H9 (cell line): ENCODE measurements around the gene CCNY. TPM values are rescaled to one million over a fixed set of nuclear protein-coding genes. Genes with fewer than 3 reads are reported as not detected.

ENCODE experiments used
- DNase-seq: peaks from one replicate; pipeline ENCODE4 v3.0.0-alpha.2; 2017
- H2AFZ ChIP-seq: one replicate; pipeline ENCODE4 v1.6.1; 2013; ENCODE audit warnings: mild to moderate bottlenecking, low read length, control low read depth, moderate library complexity
- H2AK5ac ChIP-seq: 2 replicates; pipeline ENCODE4 v1.6.1; 2013; ENCODE audit warnings: low read length, control low read depth, mixed read lengths; ENCODE audit not compliant: insufficient read length
- H2BK120ac ChIP-seq: one replicate; pipeline ENCODE4 v1.6.1; 2013; ENCODE audit warnings: low read depth, mild to moderate bottlenecking, low read length, control low read depth, inconsistent platforms; ENCODE audit not compliant: poor library complexity, severe bottlenecking
- H2BK12ac ChIP-seq: 2 replicates; pipeline ENCODE4 v1.6.1; 2013; ENCODE audit warnings: low read length, control low read depth, mixed read lengths, low read depth; ENCODE audit not compliant: insufficient read length
- H2BK15ac ChIP-seq: 2 replicates; pipeline ENCODE4 v1.6.1; 2013; ENCODE audit warnings: low read depth, low read length, control low read depth
- H2BK20ac ChIP-seq: one replicate; pipeline ENCODE4 v1.6.1; 2013; ENCODE audit warnings: low read depth, mild to moderate bottlenecking, low read length, control low read depth, inconsistent platforms; ENCODE audit not compliant: poor library complexity, severe bottlenecking
- H2BK5ac ChIP-seq: 2 replicates; pipeline ENCODE4 v1.6.1; 2013; ENCODE audit warnings: low read length, control low read depth, mixed read lengths; ENCODE audit not compliant: insufficient read length
- H3K14ac ChIP-seq: 2 replicates; pipeline ENCODE4 v1.6.1; 2013; ENCODE audit warnings: low read length, control low read depth; ENCODE audit not compliant: insufficient read depth
- H3K18ac ChIP-seq: 2 replicates; pipeline ENCODE4 v1.6.1; 2013; ENCODE audit warnings: low read depth, mild to moderate bottlenecking, mixed read lengths, low read length, control low read depth; ENCODE audit not compliant: insufficient read length
- H3K23ac ChIP-seq: 2 replicates; pipeline ENCODE4 v1.6.1; 2013; ENCODE audit warnings: low read length, control low read depth, mixed read lengths, low read depth; ENCODE audit not compliant: insufficient read length
- H3K23me2 ChIP-seq: 2 replicates; pipeline ENCODE4 v1.6.1; 2013; ENCODE audit warnings: low read depth, mild to moderate bottlenecking, mixed read lengths, low read length, control low read depth; ENCODE audit not compliant: insufficient read length, poor library complexity, severe bottlenecking
- H3K27ac ChIP-seq: 2 replicates; pipeline ENCODE4 v1.5.1; 2013; ENCODE audit warnings: low read length, control low read depth, mixed read lengths, low read depth; ENCODE audit not compliant: insufficient read length
- H3K27me3 ChIP-seq: 2 replicates; pipeline ENCODE4 v1.6.1; 2013; ENCODE audit warnings: low read length, control low read depth, inconsistent platforms; ENCODE audit not compliant: insufficient read depth
- H3K4ac ChIP-seq: 2 replicates; pipeline ENCODE4 v1.6.1; 2013; ENCODE audit warnings: low read depth, mild to moderate bottlenecking, control low read depth, inconsistent platforms, low read length, moderate library complexity
- H3K4me1 ChIP-seq: 2 replicates; pipeline ENCODE4 v1.6.1; 2013; ENCODE audit warnings: low read length, control low read depth, inconsistent platforms; ENCODE audit not compliant: insufficient read depth
- H3K4me2 ChIP-seq: 2 replicates; pipeline ENCODE4 v1.6.1; 2013; ENCODE audit warnings: low read length, control low read depth, mixed read lengths; ENCODE audit not compliant: insufficient read length, insufficient read depth
- H3K56ac ChIP-seq: 2 replicates; pipeline ENCODE4 v1.6.1; 2013; ENCODE audit warnings: low read depth, mild to moderate bottlenecking, mixed read lengths, low read length, control low read depth; ENCODE audit not compliant: insufficient read length
- H3K79me1 ChIP-seq: 2 replicates; pipeline ENCODE4 v1.6.1; 2013; ENCODE audit warnings: low read depth, mild to moderate bottlenecking, moderate library complexity, low read length, control low read depth, inconsistent platforms; ENCODE audit not compliant: insufficient read depth, poor library complexity, severe bottlenecking
- H3K79me2 ChIP-seq: 2 replicates; pipeline ENCODE4 v1.6.1; 2013; ENCODE audit warnings: low read length, control low read depth, inconsistent platforms; ENCODE audit not compliant: insufficient read depth
- H3K9ac ChIP-seq: 2 replicates; pipeline ENCODE4 v1.6.1; 2013; ENCODE audit warnings: low read length, control low read depth, mixed read lengths; ENCODE audit not compliant: insufficient read length; ENCODE audit errors: extremely low read depth
- H3K9me3 ChIP-seq: one replicate; pipeline ENCODE4 v1.6.1; 2013; ENCODE audit warnings: low read depth, low read length, inconsistent platforms; ENCODE audit not compliant: control insufficient read depth
- H3T11ph ChIP-seq: one replicate; pipeline ENCODE4 v1.6.1; 2013; ENCODE audit warnings: mild to moderate bottlenecking, low read length, control low read depth, inconsistent platforms
- H4K20me1 ChIP-seq: one replicate; pipeline ENCODE4 v1.6.1; 2013; ENCODE audit not compliant: control insufficient read depth, insufficient read length, insufficient read depth
- H4K5ac ChIP-seq: 2 replicates; pipeline ENCODE4 v1.6.1; 2013; ENCODE audit warnings: low read depth, mild to moderate bottlenecking, mixed read lengths, low read length, control low read depth; ENCODE audit not compliant: insufficient read length
- H4K8ac ChIP-seq: replicated peaks from 2 replicates; pipeline ENCODE4 v1.6.1; 2013; ENCODE audit warnings: low read length, control low read depth, mixed read lengths, low read depth; ENCODE audit not compliant: insufficient read length
- H4K91ac ChIP-seq: 2 replicates; pipeline ENCODE4 v1.6.1; 2013; ENCODE audit warnings: low read depth, mild to moderate bottlenecking, moderate library complexity, mixed read lengths, low read length, control low read depth; ENCODE audit not compliant: insufficient read length
- H3K27ac Mint-ChIP-seq, 3 experiments: 2 replicates in 2 of 3; 3 replicates in 1 of 3; pipeline ENCODE4 v1.8.0; 2020 to 2021; ENCODE audit warnings: mixed read lengths in 3 of 3, mild to moderate bottlenecking in 1 of 3, moderate library complexity in 1 of 3
- H3K27me3 Mint-ChIP-seq: 2 replicates; pipeline ENCODE4 v1.8.0; 2021; ENCODE audit warnings: low read depth, mild to moderate bottlenecking, moderate library complexity, mixed read lengths
- H3K36me3 Mint-ChIP-seq, 3 experiments: 2 replicates in 2 of 3; 3 replicates in 1 of 3; pipeline ENCODE4 v1.8.0; 2020 to 2021; ENCODE audit warnings: low read depth in 3 of 3, mixed read lengths in 3 of 3; ENCODE audit not compliant: insufficient read depth in 1 of 3
- H3K4me1 Mint-ChIP-seq, 2 experiments: 2 replicates each; pipeline ENCODE4 v1.8.0; 2020; ENCODE audit warnings: mixed read lengths in 2 of 2
- H3K4me3 Mint-ChIP-seq, 2 experiments: 2 replicates in 1 of 2; 3 replicates in 1 of 2; pipeline ENCODE4 v1.8.0; 2020 to 2021; ENCODE audit warnings: mild to moderate bottlenecking in 2 of 2, mixed read lengths in 2 of 2, moderate library complexity in 1 of 2
- H3K9me3 Mint-ChIP-seq, 2 experiments: 2 replicates in 1 of 2; 3 replicates in 1 of 2; pipeline ENCODE4 v1.8.0; 2020; ENCODE audit warnings: mild to moderate bottlenecking in 2 of 2, mixed read lengths in 2 of 2, moderate library complexity in 1 of 2
- WGBS: extraction: QIAGEN DNeasy Blood & Tissue Kit; methylation state at CpG from one replicate; pipeline ENCODE4 v1.1.7; 2013; ENCODE audit warnings: missing lambda C conversion rate, low lambda C conversion rate, mixed read lengths; ENCODE audit not compliant: insufficient read length; ENCODE audit errors: extremely low coverage; 5-methylcytosine and 5-hydroxymethylcytosine counted together
- total RNA-seq: library from RNA; stranded (reverse); gene quantifications from 2 replicates; pipeline ENCODE4 v1.2.1, GENCODE V29; 2021
- TF ChIP-seq, protein P1 (sequence below): fragments of 200-600 bp; sonication (generic); conservative IDR thresholded peaks from 3 replicates; pipeline ENCODE4 v1.8.0; 2021; ENCODE audit warnings: antibody characterized with exemption, mild to moderate bottlenecking

CCNY gene
- total RNA-seq, 1 experiment from 2014 or later = 62.1 TPM

DNA sequence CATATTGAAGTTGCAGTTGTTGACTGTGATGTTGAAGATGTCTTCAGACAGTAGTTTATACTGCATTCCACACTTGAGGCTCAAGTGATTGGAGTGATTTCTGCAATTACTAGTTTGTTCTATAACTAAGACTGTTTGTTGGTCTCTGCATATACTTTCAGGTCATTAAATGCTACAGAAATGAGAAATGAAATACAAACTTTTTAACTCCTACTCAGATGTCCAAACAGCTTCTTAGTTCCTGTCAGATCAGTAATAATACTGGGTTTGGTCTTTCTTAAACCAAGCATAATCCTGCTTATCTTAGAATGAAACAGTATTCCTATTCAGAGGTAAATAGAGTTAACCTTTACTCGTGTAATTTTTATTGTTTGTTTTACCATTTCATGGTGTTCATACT, 115.9 kb downstream of the CCNY start:
- Histone ChIP-seq H4K91ac (no peak overlapping the region), H3K9ac (no peak overlapping the region), H2BK120ac (no peak overlapping the region), H3K4me2 (no peak overlapping the region), H3K4me1 (peaks cover 7% of the 10 kb centered on the region; the same call in 1 of the 2 replicates), H4K8ac (no peak overlapping the region), H2BK20ac (no peak overlapping the region), H3K18ac (no peak overlapping the region), H3T11ph (no peak overlapping the region), H3K27ac (no peak overlapping the region), H2AK5ac (no peak overlapping the region), H3K9me3 (no peaks in the 10 kb centered on the region), H3K14ac (no peak overlapping the region), H4K20me1 (no peaks in the 10 kb centered on the region), H3K27me3 (no peaks in the 10 kb centered on the region), H2BK12ac (no peak overlapping the region), H4K5ac (no peak overlapping the region), H3K79me1 (no peaks in the 10 kb centered on the region), H2BK15ac (no peak overlapping the region), H3K23ac (no peak overlapping the region), H2BK5ac (no peak overlapping the region), H3K79me2 (peaks cover 6% of the 10 kb centered on the region; the same call in 1 of the 2 replicates), H2AFZ (no peak overlapping the region), H3K56ac (no peak overlapping the region), H3K4ac (no peak overlapping the region), H3K23me2 (no peaks in the 10 kb centered on the region)
- WGBS = no CpG with 5 or more reads among the region's 1 CpG
- TF ChIP-seq, protein P1, sequence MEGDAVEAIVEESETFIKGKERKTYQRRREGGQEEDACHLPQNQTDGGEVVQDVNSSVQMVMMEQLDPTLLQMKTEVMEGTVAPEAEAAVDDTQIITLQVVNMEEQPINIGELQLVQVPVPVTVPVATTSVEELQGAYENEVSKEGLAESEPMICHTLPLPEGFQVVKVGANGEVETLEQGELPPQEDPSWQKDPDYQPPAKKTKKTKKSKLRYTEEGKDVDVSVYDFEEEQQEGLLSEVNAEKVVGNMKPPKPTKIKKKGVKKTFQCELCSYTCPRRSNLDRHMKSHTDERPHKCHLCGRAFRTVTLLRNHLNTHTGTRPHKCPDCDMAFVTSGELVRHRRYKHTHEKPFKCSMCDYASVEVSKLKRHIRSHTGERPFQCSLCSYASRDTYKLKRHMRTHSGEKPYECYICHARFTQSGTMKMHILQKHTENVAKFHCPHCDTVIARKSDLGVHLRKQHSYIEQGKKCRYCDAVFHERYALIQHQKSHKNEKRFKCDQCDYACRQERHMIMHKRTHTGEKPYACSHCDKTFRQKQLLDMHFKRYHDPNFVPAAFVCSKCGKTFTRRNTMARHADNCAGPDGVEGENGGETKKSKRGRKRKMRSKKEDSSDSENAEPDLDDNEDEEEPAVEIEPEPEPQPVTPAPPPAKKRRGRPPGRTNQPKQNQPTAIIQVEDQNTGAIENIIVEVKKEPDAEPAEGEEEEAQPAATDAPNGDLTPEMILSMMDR = no peak
- no peaks in the 10 kb centered on the region for H3K36me3 Mint-ChIP-seq
- no peak overlapping the region for H3K27ac Mint-ChIP-seq
- no peak for DNase-seq
- peaks cover 55 to 65% of the 10 kb centered on the region in 2 experiments for H3K4me1 Mint-ChIP-seq
- no peak overlapping the region for H3K4me3 Mint-ChIP-seq
- H3K27me3 Mint-ChIP-seq = no peaks in the 10 kb centered on the region
- H3K9me3 Mint-ChIP-seq = no peaks in the 10 kb centered on the region
